H1 (cell line): ENCODE data around the gene ETV5. TPM values are rescaled to one million over a fixed set of nuclear protein-coding genes. Genes with fewer than 3 reads are reported as not detected.

Experiments
- CEBPB ChIP-seq: IDR thresholded peaks from 2 replicates; pipeline ENCODE4 v1.6.1; 2012; ENCODE audit warnings: low read depth, low read length
- CHD7 ChIP-seq: fragments of 300-600 bp; sonication (generic); IDR thresholded peaks from 2 replicates; pipeline ENCODE4 v1.7.1; 2012; ENCODE audit warnings: low read length, moderate library complexity, mild to moderate bottlenecking, inconsistent platforms; ENCODE audit not compliant: insufficient replicate concordance
- YY1 ChIP-seq: IDR thresholded peaks from 2 replicates; pipeline ENCODE4 v1.6.1; 2011; ENCODE audit warnings: low read depth, mild to moderate bottlenecking, low read length
- polyA plus RNA-seq, 7 experiments: library from polyadenylated mRNA; depleted of rRNA in 3 of 7; stranded (reverse) in 5 of 7; unstranded in 2 of 7; fragments of >200 nt in 5 of 7; fragments of 200-250 nt in 2 of 7; gene quantifications; 1 replicate in 5 of 7; 2 replicates in 1 of 7; 4 replicates in 1 of 7; pipeline versions ENCODE4 v1.2.1 to v1.2.3, GENCODE V29; 2011 to 2013; ENCODE audit warnings: missing spikeins in 2 of 7, mixed read lengths in 2 of 7
- total RNA-seq: library from RNA; stranded (reverse); fragmentation: NEBNext Ultra II Directional; extraction: Animal tissue kit (Norgen Biotek cat#: 25700); gene quantifications from 2 replicates; pipeline ENCODE4 v1.2.1, GENCODE V29; 2021

The ETV5 gene
- total and polyA plus RNA-seq, 2 of the 8 experiments (the other 6 are each of a cell fraction or from before 2014, with no cell fraction given) = 13.1 to 36.9 TPM

- TF ChIP-seq CHD7 (no peak), CEBPB (no peak), YY1 (no peak)
- TF ChIP-seq, all 59 proteins: peak for 0
Measured at GRCh38 chr3:186144257-186144656, 35.4 kb upstream of the ETV5 start (continued).
